ENCODE results near the gene TNK1. TPM values are rescaled to one million over a fixed set of nuclear protein-coding genes. Genes with fewer than 3 reads are reported as not detected.

Gene TNK1
- total RNA-seq, 2 experiments from 2014 or later, result 4.6 to 5.6 TPM

DNA sequence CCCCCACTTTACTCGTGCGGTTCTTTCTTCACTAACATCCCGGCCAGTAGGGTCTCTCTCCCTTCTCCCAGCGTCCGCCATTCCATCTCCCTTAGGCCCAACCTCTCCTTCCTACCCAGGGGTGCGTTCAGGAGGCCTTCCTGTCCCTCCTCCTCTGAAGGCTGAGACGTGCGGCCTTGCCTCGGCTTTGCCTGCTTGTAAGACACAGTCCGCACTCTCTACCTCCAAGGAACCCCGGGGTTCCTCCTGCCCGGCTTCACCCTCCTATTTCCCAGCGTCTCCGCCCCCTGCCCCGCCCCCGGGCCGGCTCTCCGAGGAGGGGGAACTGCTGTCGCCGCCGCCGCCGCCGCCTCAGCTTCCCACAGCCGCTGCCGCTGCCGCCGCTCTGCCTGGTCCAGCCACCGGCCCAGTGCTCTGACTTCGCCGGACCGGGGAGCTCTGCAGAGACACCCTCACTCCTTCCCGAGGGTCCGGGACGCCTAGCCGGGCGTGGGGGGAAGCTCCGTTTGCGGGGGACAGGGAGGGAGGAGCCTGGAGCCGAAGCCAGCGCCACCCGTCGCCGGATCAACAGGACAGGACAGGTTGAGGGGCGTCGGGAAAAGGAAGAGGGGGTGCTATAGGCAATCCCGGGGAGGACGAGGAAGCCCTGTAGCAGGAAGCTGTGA, 57.2 kb downstream of the TNK1 start:
- CTCF ChIA-PET, result interaction anchor here (0.7 to 2.3 kb wide), 5 partner anchors 38 to 123 kb away, joined by 3 to 11 read pairs (median 6); no protein-coding TSS in a partner anchor

DNA sequence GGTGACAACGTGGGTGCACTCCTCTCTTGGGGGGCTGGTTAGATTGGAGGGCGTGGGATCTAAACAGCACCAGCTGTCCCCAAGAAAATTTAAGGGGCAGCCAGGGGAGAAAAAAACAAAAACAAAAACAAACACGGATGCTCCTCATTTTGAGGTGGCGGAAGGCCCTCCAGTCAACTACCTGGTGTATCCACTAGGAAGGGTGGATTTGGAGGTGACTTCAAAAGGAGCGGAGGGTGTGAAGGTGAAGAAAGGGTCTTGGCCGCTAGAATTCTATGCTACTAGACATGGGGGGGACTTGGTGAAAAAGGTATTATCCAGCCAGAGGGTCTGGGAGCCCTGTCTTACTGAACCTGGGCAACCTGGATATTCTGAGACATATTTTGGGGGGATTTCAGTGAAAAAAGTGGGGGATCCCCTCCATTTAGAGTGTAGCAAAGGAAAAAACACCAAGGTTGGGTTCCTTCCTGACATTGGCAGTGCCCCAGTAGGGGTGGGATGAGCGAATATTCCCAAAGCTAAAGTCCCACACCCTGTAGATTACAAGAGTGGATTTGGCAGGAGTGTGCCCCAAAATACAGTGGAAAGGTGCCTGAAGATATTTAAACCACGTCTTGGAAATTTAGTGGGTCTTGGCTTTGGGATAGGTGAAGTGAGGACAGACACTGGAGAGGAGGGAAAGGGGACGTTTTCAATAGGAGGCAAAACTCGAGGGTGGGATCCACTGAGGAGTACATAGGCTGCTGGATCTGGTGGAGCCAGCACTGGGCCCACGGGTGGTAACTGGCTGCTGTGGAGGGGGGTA, 58.0 kb downstream of the TNK1 start:
- CTCF ChIA-PET, result interaction anchor here (1.2 to 1.3 kb wide), 2 partner anchors 82 to 122 kb away, joined by 3 to 6 read pairs; no protein-coding TSS in a partner anchor
- POLR2A ChIA-PET, result interaction anchor here (0.8 kb wide), 1 partner anchor 36 kb away, joined by 3 read pairs; no protein-coding TSS in a partner anchor

More for the DNA sequence above, 57.2 kb downstream of the TNK1 start:
- POLR2A ChIA-PET, result interaction anchor here (0.8 kb wide), 1 partner anchor 35 kb away, joined by 3 read pairs; no protein-coding TSS in a partner anchor

Other genes with a start within 250 kb of the TNK1 start
- 1 to 10 TPM in 1 of 2 experiments, under 1 TPM in 1; 0.65 to 1.3 TPM for gene ASGR1, start 201.7 kb upstream of the TNK1 start, total RNA-seq
- 1 to 10 TPM; 4.5 to 4.6 TPM for gene DLG4, start 161.3 kb upstream of the TNK1 start, total RNA-seq
- gene ACADVL, start 161.2 kb upstream of the TNK1 start, total RNA-seq, result 100 to 1,000 TPM; 254 to 269 TPM
- gene DVL2, start 146.6 kb upstream of the TNK1 start, total RNA-seq, result 10 to 100 TPM; 64.4 to 68.9 TPM
- gene PHF23, start 141.6 kb upstream of the TNK1 start, total RNA-seq, result 10 to 100 TPM; 40.7 to 43.7 TPM
- gene GABARAP, start 138.6 kb upstream of the TNK1 start, total RNA-seq, result 100 to 1,000 TPM; 131 to 135 TPM
- gene CTDNEP1, start 129.4 kb upstream of the TNK1 start, total RNA-seq, result 100 to 1,000 TPM; 202 to 207 TPM
- gene ELP5, start 128.9 kb upstream of the TNK1 start, total RNA-seq, result 100 to 1,000 TPM; 107 to 110 TPM
- 1 to 10 TPM; 1.2 to 1.5 TPM for gene CLDN7, start 118.6 kb upstream of the TNK1 start, total RNA-seq
- gene SLC2A4, start 99.4 kb upstream of the TNK1 start, total RNA-seq, result under 1 TPM; 0.11 to 0.34 TPM
- gene YBX2, start 86.5 kb upstream of the TNK1 start, total RNA-seq, result under 1 TPM; 0.10 to 0.55 TPM
- 1,000 to 10,000 TPM; 1,619 to 1,670 TPM for gene EIF5A, start 73.5 kb upstream of the TNK1 start, total RNA-seq
- gene GPS2, start 65.7 kb upstream of the TNK1 start, total RNA-seq, result 10 to 100 TPM; 68.8 to 69.5 TPM
- 10 to 100 TPM; 59.2 to 59.4 TPM for gene NEURL4, start 51.8 kb upstream of the TNK1 start, total RNA-seq
- 100 to 1,000 TPM; 234 to 241 TPM for gene ACAP1, start 44.6 kb upstream of the TNK1 start, total RNA-seq
- 1 to 10 TPM; 6.4 to 7.2 TPM for gene KCTD11, start 28.9 kb upstream of the TNK1 start, total RNA-seq
- gene TMEM95, start 25.9 kb upstream of the TNK1 start, total RNA-seq, result not detected
- 10 to 100 TPM; 70.8 to 74.4 TPM for gene PLSCR3, start 13.4 kb downstream of the TNK1 start, total RNA-seq
- 10 to 100 TPM; 50.1 to 51.6 TPM for gene TMEM256, start 23.0 kb downstream of the TNK1 start, total RNA-seq
- 1 to 10 TPM; 6.6 to 7.9 TPM for gene NLGN2, start 26.8 kb downstream of the TNK1 start, total RNA-seq
- not detected for gene SPEM1, start 39.2 kb downstream of the TNK1 start, total RNA-seq
- not detected for gene SPEM2, start 44.5 kb downstream of the TNK1 start, total RNA-seq
- not detected for gene SPEM3, start 47.8 kb downstream of the TNK1 start, total RNA-seq
- gene TMEM102, start 54.3 kb downstream of the TNK1 start, total RNA-seq, result 10 to 100 TPM; 11.2 to 12.6 TPM
- gene FGF11, start 58.4 kb downstream of the TNK1 start, total RNA-seq, result 1 to 10 TPM; 2.0 to 2.1 TPM
- 1 to 10 TPM; 7.2 to 7.8 TPM for gene CHRNB1, start 64.0 kb downstream of the TNK1 start, total RNA-seq
- 10 to 100 TPM; 17.6 to 17.7 TPM for gene ZBTB4, start 98.5 kb downstream of the TNK1 start, total RNA-seq
- gene SLC35G6, start 100.4 kb downstream of the TNK1 start, total RNA-seq, result not detected
- 100 to 1,000 TPM; 195 to 198 TPM for gene POLR2A, start 103.3 kb downstream of the TNK1 start, total RNA-seq
- 10 to 100 TPM; 13.3 to 14.4 TPM for gene TNFSF12, start 168.0 kb downstream of the TNK1 start, total RNA-seq
- 1 to 10 TPM; 1.0 to 1.1 TPM for gene TNFSF13, start 177.7 kb downstream of the TNK1 start, total RNA-seq
- gene SENP3, start 180.8 kb downstream of the TNK1 start, total RNA-seq, result 100 to 1,000 TPM; 112 to 116 TPM
- gene CD68, start 198.5 kb downstream of the TNK1 start, total RNA-seq, result 1 to 10 TPM; 7.4 to 8.9 TPM
- 100 to 1,000 TPM; 105 to 106 TPM for gene MPDU1, start 202.8 kb downstream of the TNK1 start, total RNA-seq
- gene SOX15, start 209.0 kb downstream of the TNK1 start, total RNA-seq, result under 1 TPM; 0.13 to 0.25 TPM
- gene FXR2, start 233.8 kb downstream of the TNK1 start, total RNA-seq, result 10 to 100 TPM; 46.4 to 47.2 TPM
- 10 to 100 TPM; 19.2 to 20.0 TPM for gene SAT2, start 246.7 kb downstream of the TNK1 start, total RNA-seq
- gene SHBG, start 249.0 kb downstream of the TNK1 start, total RNA-seq, result not detected